GM23248 (cell line): ENCODE data around the gene CFTR.

Experiments used
- EZH2 ChIP-seq: fragments of 200-600 bp; sonication (generic); IDR thresholded peaks from 2 replicates; pipeline ENCODE4 v1.6.1; 2018; ENCODE audit warnings: antibody characterized with exemption, mild to moderate bottlenecking; ENCODE audit not compliant: insufficient read depth, poor library complexity, severe bottlenecking
- EZH2phosphoT487 ChIP-seq: fragments of 200-600 bp; sonication (generic); IDR thresholded peaks from 2 replicates; pipeline ENCODE4 v1.6.1; 2018; ENCODE audit warnings: antibody characterized with exemption, moderate library complexity, mild to moderate bottlenecking, low read depth; ENCODE audit not compliant: insufficient read depth

GRCh38 chr7:117717357-117717756 lies 237.5 kb downstream of the CFTR start:
- no peak for TF ChIP-seq EZH2
- no peak for TF ChIP-seq EZH2phosphoT487
